Neuronal stem cell (in vitro differentiated cells): ENCODE data around the gene GADL1.

Experiments used
- DNase-seq: peaks from one replicate; pipeline ENCODE4 v3.0.0-alpha.2; 2013; ENCODE audit warnings: low spot score
- H2AFZ ChIP-seq: one replicate; pipeline ENCODE4 v1.6.1; 2013; ENCODE audit warnings: mild to moderate bottlenecking, low read length, inconsistent platforms
- H2AK5ac ChIP-seq: 2 replicates; pipeline ENCODE4 v1.6.1; 2013; ENCODE audit warnings: low read depth, mild to moderate bottlenecking, inconsistent platforms, low read length, moderate library complexity, mixed read lengths
- H2BK120ac ChIP-seq: 2 replicates; pipeline ENCODE4 v1.6.1; 2013; ENCODE audit warnings: low read depth, mild to moderate bottlenecking, inconsistent platforms, low read length, moderate library complexity, mixed read lengths
- H2BK12ac ChIP-seq: one replicate; pipeline ENCODE4 v1.6.1; 2013; ENCODE audit warnings: low read length, inconsistent platforms
- H2BK15ac ChIP-seq: 2 replicates; pipeline ENCODE4 v1.6.1; 2013; ENCODE audit warnings: mild to moderate bottlenecking, low read length, inconsistent platforms, mixed read lengths
- H2BK5ac ChIP-seq: one replicate; pipeline ENCODE4 v1.6.1; 2013; ENCODE audit warnings: inconsistent platforms, mild to moderate bottlenecking, low read length, moderate library complexity
- H3K14ac ChIP-seq: one replicate; pipeline ENCODE4 v1.6.1; 2013; ENCODE audit warnings: low read length, inconsistent platforms
- H3K18ac ChIP-seq: 2 replicates; pipeline ENCODE4 v1.6.1; 2013; ENCODE audit warnings: low read length, inconsistent platforms
- H3K23ac ChIP-seq: 2 replicates; pipeline ENCODE4 v1.6.1; 2013; ENCODE audit warnings: low read depth, mild to moderate bottlenecking, mixed read lengths, low read length, inconsistent platforms; ENCODE audit not compliant: poor library complexity
- H3K27ac ChIP-seq: replicated peaks from 3 replicates; pipeline ENCODE4 v1.5.1; 2013; ENCODE audit warnings: low read length, inconsistent platforms
- H3K27me3 ChIP-seq, 3 experiments: 2 replicates each; pipeline ENCODE4 v1.6.1; 2013; ENCODE audit warnings: low read length in 3 of 3, mild to moderate bottlenecking in 2 of 3, inconsistent platforms in 1 of 3, low read depth in 1 of 3, mixed read lengths in 1 of 3, moderate library complexity in 1 of 3; ENCODE audit not compliant: control insufficient read depth in 3 of 3, insufficient read depth in 3 of 3
- H3K36me3 ChIP-seq, 2 donors: replicated peaks in 1 of 2; 2 replicates each; pipeline ENCODE4 v1.6.1; 2013; ENCODE audit warnings: low read length in 2 of 2; ENCODE audit not compliant: control insufficient read depth in 2 of 2, insufficient read depth in 2 of 2
- H3K4ac ChIP-seq: 2 replicates; pipeline ENCODE4 v1.6.1; 2013; ENCODE audit warnings: inconsistent platforms, mild to moderate bottlenecking, low read length, moderate library complexity
- H3K4me1 ChIP-seq, 2 donors: 1 replicate in 1 of 2; 2 replicates in 1 of 2; pipeline ENCODE4 v1.6.1; 2013; ENCODE audit warnings: low read length in 2 of 2, low read depth in 1 of 2; ENCODE audit not compliant: control insufficient read depth in 2 of 2, insufficient read depth in 1 of 2
- H3K4me2 ChIP-seq: one replicate; pipeline ENCODE4 v1.6.1; 2013; ENCODE audit warnings: mild to moderate bottlenecking, low read length, inconsistent platforms; ENCODE audit not compliant: insufficient read depth, poor library complexity, severe bottlenecking
- H3K4me3 ChIP-seq, 2 donors: 2 replicates each; pipeline ENCODE4 v1.5.1; 2013; ENCODE audit warnings: low read length in 2 of 2, mild to moderate bottlenecking in 2 of 2, inconsistent platforms in 1 of 2, moderate library complexity in 1 of 2
- H3K79me1 ChIP-seq: one replicate; pipeline ENCODE4 v1.6.1; 2013; ENCODE audit warnings: low read depth, mild to moderate bottlenecking, inconsistent platforms, low read length, moderate library complexity
- H3K9ac ChIP-seq: one replicate; pipeline ENCODE4 v1.6.1; 2013; ENCODE audit warnings: mild to moderate bottlenecking, low read depth, low read length, inconsistent platforms; ENCODE audit not compliant: poor library complexity
- H3K9me3 ChIP-seq, 2 donors: replicated peaks in 1 of 2; 2 replicates each; pipeline versions ENCODE3 to v1.6.1; 2013; ENCODE audit warnings: low read length in 2 of 2, mild to moderate bottlenecking in 2 of 2, inconsistent platforms in 1 of 2, low read depth in 1 of 2, mixed read lengths in 1 of 2, moderate library complexity in 1 of 2; ENCODE audit not compliant: control insufficient read depth in 2 of 2, insufficient read depth in 1 of 2
- H4K8ac ChIP-seq: one replicate; pipeline ENCODE4 v1.6.1; 2013; ENCODE audit warnings: low read depth, mild to moderate bottlenecking, inconsistent platforms, low read length, moderate library complexity
- H4K91ac ChIP-seq: one replicate; pipeline ENCODE4 v1.6.1; 2013; ENCODE audit warnings: low read length, low read depth, mild to moderate bottlenecking, inconsistent platforms; ENCODE audit not compliant: poor library complexity
- WGBS, 2 donors: extraction: QIAGEN DNeasy Blood & Tissue Kit; methylation state at CpG; one replicate each; pipeline ENCODE4 v1.1.7; 2013; ENCODE audit warnings: missing lambda C conversion rate in 2 of 2, mixed read lengths in 1 of 2; ENCODE audit not compliant: insufficient read length in 2 of 2, insufficient replicate concordance in 1 of 2; ENCODE audit errors: extremely low coverage in 2 of 2; 5-methylcytosine and 5-hydroxymethylcytosine counted together

The GADL1 gene

GRCh38 chr3:30733696-30734095 is 160.8 kb downstream of the GADL1 start:
- Histone ChIP-seq H4K91ac (no peak overlapping the region), H3K4me3 (no peak overlapping the region), H3K18ac (no peak overlapping the region), H2BK5ac (no peak overlapping the region), H3K4ac (no peak overlapping the region), H3K9me3 (no peaks in the 10 kb centered on the region), H3K79me1 (no peaks in the 10 kb centered on the region), H2BK15ac (no peak overlapping the region), H3K4me2 (no peak overlapping the region), H3K36me3 (no peaks in the 10 kb centered on the region), H2BK120ac (no peak overlapping the region), H3K27ac (no peak overlapping the region), H3K4me1 (no peaks in the 10 kb centered on the region), H4K8ac (no peak overlapping the region), H3K9ac (no peak overlapping the region), H3K27me3 (no peaks in the 10 kb centered on the region), H2BK12ac (no peak overlapping the region), H3K23ac (no peak overlapping the region), H2AFZ (no peak overlapping the region), H3K14ac (no peak overlapping the region), H2AK5ac (no peak overlapping the region)
- no CpG with 5 or more reads among the region's 2 CpGs for WGBS, 2 donors
- DNase-seq, result no peak

- H3K9ac ChIP-seq, result no peak overlapping the region
- H3K23ac ChIP-seq, result no peak overlapping the region
- no peaks in the 10 kb centered on the region for H3K4me1 ChIP-seq
- H3K4me2 ChIP-seq, result no peak overlapping the region
- H2BK15ac ChIP-seq, result no peak overlapping the region
- H4K8ac ChIP-seq, result no peak overlapping the region
- H3K4me3 ChIP-seq, result no peak overlapping the region
- no peaks in the 10 kb centered on the region for H3K79me1 ChIP-seq
- no CpG with 5 or more reads among the region's 1 CpG for WGBS, 2 donors
- no peak overlapping the region for H3K4ac ChIP-seq
- H3K14ac ChIP-seq, result no peak overlapping the region
- no peak overlapping the region for H2BK120ac ChIP-seq
- H3K9me3 ChIP-seq, result no peaks in the 10 kb centered on the region
- no peak overlapping the region for H3K27ac ChIP-seq
- H2BK12ac ChIP-seq, result no peak overlapping the region
- H3K18ac ChIP-seq, result no peak overlapping the region
- no peaks in the 10 kb centered on the region for H3K27me3 ChIP-seq
- DNase-seq, result no peak
- H3K36me3 ChIP-seq, result no peaks in the 10 kb centered on the region
- H2AFZ ChIP-seq, result no peak overlapping the region
- no peak overlapping the region for H2BK5ac ChIP-seq
- no peak overlapping the region for H2AK5ac ChIP-seq
- H4K91ac ChIP-seq, result no peak overlapping the region
Measured at GRCh38 chr3:30733209-30733608, 161.3 kb downstream of the GADL1 start.

- Histone ChIP-seq H3K27me3 (no peaks in the 10 kb centered on the region), H2BK120ac (no peak overlapping the region), H3K4me3 (no peak overlapping the region), H3K9ac (no peak overlapping the region), H3K23ac (no peak overlapping the region), H3K36me3 (no peaks in the 10 kb centered on the region), H2AFZ (no peak overlapping the region), H3K79me1 (no peaks in the 10 kb centered on the region), H3K14ac (no peak overlapping the region), H4K8ac (no peak overlapping the region), H2BK5ac (no peak overlapping the region), H2AK5ac (no peak overlapping the region), H3K27ac (no peak overlapping the region), H2BK12ac (no peak overlapping the region), H3K18ac (no peak overlapping the region), H3K9me3 (no peaks in the 10 kb centered on the region), H3K4me2 (no peak overlapping the region), H2BK15ac (no peak overlapping the region), H3K4me1 (no peaks in the 10 kb centered on the region), H4K91ac (no peak overlapping the region), H3K4ac (no peak overlapping the region)
- WGBS, 2 donors, result no CpG with 5 or more reads among the region's 3 CpGs
- DNase-seq, result no peak
Measured at GRCh38 chr3:30730967-30731366, 163.5 kb downstream of the GADL1 start.

- H3K27ac ChIP-seq, result no peak overlapping the region
- H3K23ac ChIP-seq, result no peak overlapping the region
- H3K18ac ChIP-seq, result no peak overlapping the region
- no peaks in the 10 kb centered on the region for H3K4me1 ChIP-seq
- no peak overlapping the region for H3K4me3 ChIP-seq
- no peaks in the 10 kb centered on the region for H3K27me3 ChIP-seq
- no peak for DNase-seq
- H3K4me2 ChIP-seq, result no peak overlapping the region
- no peak overlapping the region for H2BK120ac ChIP-seq
- no peak overlapping the region for H2BK5ac ChIP-seq
- H3K9ac ChIP-seq, result no peak overlapping the region
- no peak overlapping the region for H4K8ac ChIP-seq
- no peak overlapping the region for H2BK15ac ChIP-seq
- H4K91ac ChIP-seq, result no peak overlapping the region
- no peak overlapping the region for H2AK5ac ChIP-seq
- H3K14ac ChIP-seq, result no peak overlapping the region
- no peak overlapping the region for H2AFZ ChIP-seq
- H2BK12ac ChIP-seq, result no peak overlapping the region
- no peaks in the 10 kb centered on the region for H3K9me3 ChIP-seq
- no peaks in the 10 kb centered on the region for H3K36me3 ChIP-seq
- H3K4ac ChIP-seq, result no peak overlapping the region
- no peaks in the 10 kb centered on the region for H3K79me1 ChIP-seq
Measured at GRCh38 chr3:30729936-30730335, 164.5 kb downstream of the GADL1 start.
